H9 (cell line): ENCODE measurements around the gene ITGA1. TPM values are rescaled to one million over a fixed set of nuclear protein-coding genes. Genes with fewer than 3 reads are reported as not detected.

ENCODE experiments used
- DNase-seq: peaks from one replicate; pipeline ENCODE4 v3.0.0-alpha.2; 2017
- H2AFZ ChIP-seq: one replicate; pipeline ENCODE4 v1.6.1; 2013; ENCODE audit warnings: mild to moderate bottlenecking, low read length, control low read depth, moderate library complexity
- H2AK5ac ChIP-seq: 2 replicates; pipeline ENCODE4 v1.6.1; 2013; ENCODE audit warnings: low read length, control low read depth, mixed read lengths; ENCODE audit not compliant: insufficient read length
- H2BK120ac ChIP-seq: one replicate; pipeline ENCODE4 v1.6.1; 2013; ENCODE audit warnings: low read depth, mild to moderate bottlenecking, low read length, control low read depth, inconsistent platforms; ENCODE audit not compliant: poor library complexity, severe bottlenecking
- H2BK12ac ChIP-seq: 2 replicates; pipeline ENCODE4 v1.6.1; 2013; ENCODE audit warnings: low read length, control low read depth, mixed read lengths, low read depth; ENCODE audit not compliant: insufficient read length
- H2BK15ac ChIP-seq: 2 replicates; pipeline ENCODE4 v1.6.1; 2013; ENCODE audit warnings: low read depth, low read length, control low read depth
- H2BK20ac ChIP-seq: one replicate; pipeline ENCODE4 v1.6.1; 2013; ENCODE audit warnings: low read depth, mild to moderate bottlenecking, low read length, control low read depth, inconsistent platforms; ENCODE audit not compliant: poor library complexity, severe bottlenecking
- H2BK5ac ChIP-seq: 2 replicates; pipeline ENCODE4 v1.6.1; 2013; ENCODE audit warnings: low read length, control low read depth, mixed read lengths; ENCODE audit not compliant: insufficient read length
- H3K14ac ChIP-seq: 2 replicates; pipeline ENCODE4 v1.6.1; 2013; ENCODE audit warnings: low read length, control low read depth; ENCODE audit not compliant: insufficient read depth
- H3K18ac ChIP-seq: 2 replicates; pipeline ENCODE4 v1.6.1; 2013; ENCODE audit warnings: low read depth, mild to moderate bottlenecking, mixed read lengths, low read length, control low read depth; ENCODE audit not compliant: insufficient read length
- H3K23ac ChIP-seq: 2 replicates; pipeline ENCODE4 v1.6.1; 2013; ENCODE audit warnings: low read length, control low read depth, mixed read lengths, low read depth; ENCODE audit not compliant: insufficient read length
- H3K23me2 ChIP-seq: 2 replicates; pipeline ENCODE4 v1.6.1; 2013; ENCODE audit warnings: low read depth, mild to moderate bottlenecking, mixed read lengths, low read length, control low read depth; ENCODE audit not compliant: insufficient read length, poor library complexity, severe bottlenecking
- H3K27ac ChIP-seq: 2 replicates; pipeline ENCODE4 v1.5.1; 2013; ENCODE audit warnings: low read length, control low read depth, mixed read lengths, low read depth; ENCODE audit not compliant: insufficient read length
- H3K27me3 ChIP-seq: 2 replicates; pipeline ENCODE4 v1.6.1; 2013; ENCODE audit warnings: low read length, control low read depth, inconsistent platforms; ENCODE audit not compliant: insufficient read depth
- H3K4ac ChIP-seq: 2 replicates; pipeline ENCODE4 v1.6.1; 2013; ENCODE audit warnings: low read depth, mild to moderate bottlenecking, control low read depth, inconsistent platforms, low read length, moderate library complexity
- H3K4me1 ChIP-seq: 2 replicates; pipeline ENCODE4 v1.6.1; 2013; ENCODE audit warnings: low read length, control low read depth, inconsistent platforms; ENCODE audit not compliant: insufficient read depth
- H3K4me2 ChIP-seq: 2 replicates; pipeline ENCODE4 v1.6.1; 2013; ENCODE audit warnings: low read length, control low read depth, mixed read lengths; ENCODE audit not compliant: insufficient read length, insufficient read depth
- H3K56ac ChIP-seq: 2 replicates; pipeline ENCODE4 v1.6.1; 2013; ENCODE audit warnings: low read depth, mild to moderate bottlenecking, mixed read lengths, low read length, control low read depth; ENCODE audit not compliant: insufficient read length
- H3K79me1 ChIP-seq: 2 replicates; pipeline ENCODE4 v1.6.1; 2013; ENCODE audit warnings: low read depth, mild to moderate bottlenecking, moderate library complexity, low read length, control low read depth, inconsistent platforms; ENCODE audit not compliant: insufficient read depth, poor library complexity, severe bottlenecking
- H3K79me2 ChIP-seq: 2 replicates; pipeline ENCODE4 v1.6.1; 2013; ENCODE audit warnings: low read length, control low read depth, inconsistent platforms; ENCODE audit not compliant: insufficient read depth
- H3K9ac ChIP-seq: 2 replicates; pipeline ENCODE4 v1.6.1; 2013; ENCODE audit warnings: low read length, control low read depth, mixed read lengths; ENCODE audit not compliant: insufficient read length; ENCODE audit errors: extremely low read depth
- H3K9me3 ChIP-seq: one replicate; pipeline ENCODE4 v1.6.1; 2013; ENCODE audit warnings: low read depth, low read length, inconsistent platforms; ENCODE audit not compliant: control insufficient read depth
- H3T11ph ChIP-seq: one replicate; pipeline ENCODE4 v1.6.1; 2013; ENCODE audit warnings: mild to moderate bottlenecking, low read length, control low read depth, inconsistent platforms
- H4K20me1 ChIP-seq: one replicate; pipeline ENCODE4 v1.6.1; 2013; ENCODE audit not compliant: control insufficient read depth, insufficient read length, insufficient read depth
- H4K5ac ChIP-seq: 2 replicates; pipeline ENCODE4 v1.6.1; 2013; ENCODE audit warnings: low read depth, mild to moderate bottlenecking, mixed read lengths, low read length, control low read depth; ENCODE audit not compliant: insufficient read length
- H4K8ac ChIP-seq: replicated peaks from 2 replicates; pipeline ENCODE4 v1.6.1; 2013; ENCODE audit warnings: low read length, control low read depth, mixed read lengths, low read depth; ENCODE audit not compliant: insufficient read length
- H4K91ac ChIP-seq: 2 replicates; pipeline ENCODE4 v1.6.1; 2013; ENCODE audit warnings: low read depth, mild to moderate bottlenecking, moderate library complexity, mixed read lengths, low read length, control low read depth; ENCODE audit not compliant: insufficient read length
- H3K27ac Mint-ChIP-seq, 3 experiments: 2 replicates in 2 of 3; 3 replicates in 1 of 3; pipeline ENCODE4 v1.8.0; 2020 to 2021; ENCODE audit warnings: mixed read lengths in 3 of 3, mild to moderate bottlenecking in 1 of 3, moderate library complexity in 1 of 3
- H3K27me3 Mint-ChIP-seq: 2 replicates; pipeline ENCODE4 v1.8.0; 2021; ENCODE audit warnings: low read depth, mild to moderate bottlenecking, moderate library complexity, mixed read lengths
- H3K36me3 Mint-ChIP-seq, 3 experiments: 2 replicates in 2 of 3; 3 replicates in 1 of 3; pipeline ENCODE4 v1.8.0; 2020 to 2021; ENCODE audit warnings: low read depth in 3 of 3, mixed read lengths in 3 of 3; ENCODE audit not compliant: insufficient read depth in 1 of 3
- H3K4me1 Mint-ChIP-seq, 2 experiments: 2 replicates each; pipeline ENCODE4 v1.8.0; 2020; ENCODE audit warnings: mixed read lengths in 2 of 2
- H3K4me3 Mint-ChIP-seq, 2 experiments: 2 replicates in 1 of 2; 3 replicates in 1 of 2; pipeline ENCODE4 v1.8.0; 2020 to 2021; ENCODE audit warnings: mild to moderate bottlenecking in 2 of 2, mixed read lengths in 2 of 2, moderate library complexity in 1 of 2
- H3K9me3 Mint-ChIP-seq, 2 experiments: 2 replicates in 1 of 2; 3 replicates in 1 of 2; pipeline ENCODE4 v1.8.0; 2020; ENCODE audit warnings: mild to moderate bottlenecking in 2 of 2, mixed read lengths in 2 of 2, moderate library complexity in 1 of 2
- CTCF ChIP-seq: fragments of 200-600 bp; sonication (generic); conservative IDR thresholded peaks from 3 replicates; pipeline ENCODE4 v1.8.0; 2021; ENCODE audit warnings: antibody characterized with exemption, mild to moderate bottlenecking
- WGBS: extraction: QIAGEN DNeasy Blood & Tissue Kit; methylation state at CpG from one replicate; pipeline ENCODE4 v1.1.7; 2013; ENCODE audit warnings: missing lambda C conversion rate, low lambda C conversion rate, mixed read lengths; ENCODE audit not compliant: insufficient read length; ENCODE audit errors: extremely low coverage; 5-methylcytosine and 5-hydroxymethylcytosine counted together
- total RNA-seq: library from RNA; stranded (reverse); gene quantifications from 2 replicates; pipeline ENCODE4 v1.2.1, GENCODE V29; 2021

Gene ITGA1
- total RNA-seq, 1 experiment from 2014 or later = 3.9 TPM

DNA sequence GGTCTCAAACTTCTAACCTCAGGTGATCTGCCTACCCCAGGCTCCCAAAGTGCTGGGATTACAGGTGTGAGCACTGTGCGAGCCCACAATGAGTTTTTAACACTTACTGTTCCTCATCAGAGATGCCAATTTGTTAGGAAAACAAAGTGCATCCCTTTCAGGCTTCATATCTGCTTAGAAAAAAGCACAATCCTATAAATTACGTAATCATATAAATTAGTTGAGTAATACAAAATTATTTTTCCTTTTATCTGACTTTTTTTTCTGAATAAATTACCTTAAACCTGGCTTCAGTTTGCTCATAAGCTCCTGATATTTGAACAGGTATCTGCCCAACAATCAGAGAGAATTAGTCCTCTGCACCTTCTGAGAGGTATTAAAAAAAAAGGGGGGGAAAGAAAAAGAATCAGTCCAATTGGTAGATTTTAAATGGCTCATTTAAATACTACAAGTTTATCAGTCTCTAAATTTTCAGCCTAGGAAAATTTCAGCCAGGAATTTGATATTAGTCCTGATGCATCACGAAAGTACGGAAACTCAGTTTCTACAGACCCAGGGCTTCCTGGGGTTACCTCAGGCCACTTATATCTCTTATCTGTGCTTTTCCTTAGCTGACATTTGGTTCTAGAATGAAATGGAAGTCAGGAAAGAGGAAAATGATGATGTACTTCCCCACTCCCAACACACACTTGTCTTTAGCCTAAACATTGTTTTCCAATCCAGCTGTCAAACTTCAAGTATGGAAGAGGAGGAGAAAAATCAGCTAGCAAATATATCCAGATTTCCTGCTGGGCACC, 26.8 kb downstream of the ITGA1 start:
- no peaks in the 10 kb centered on the region for H3K79me2 ChIP-seq
- H3K4ac ChIP-seq = no peak overlapping the region

More for the DNA sequence above, 26.8 kb downstream of the ITGA1 start:
- H3T11ph ChIP-seq = no peak overlapping the region
- H3K9me3 Mint-ChIP-seq = 0 out of 5 replicates have a peak, but pooled peaks cover 0 to 2% of the 10 kb centered on the region in 2 experiments
- H2AK5ac ChIP-seq = no peak overlapping the region
- no peak overlapping the region for H3K23ac ChIP-seq
- H3K23me2 ChIP-seq = no peaks in the 10 kb centered on the region
- H2BK20ac ChIP-seq = no peak overlapping the region
- H3K4me1 Mint-ChIP-seq = peaks cover 21 to 22% of the 10 kb centered on the region in 2 experiments
- no peak overlapping the region for H3K56ac ChIP-seq
- no peak overlapping the region for H2AFZ ChIP-seq
- H2BK120ac ChIP-seq = no peak overlapping the region
- H3K4me2 ChIP-seq = no peak overlapping the region
- no peak overlapping the region for H3K27ac ChIP-seq
- no peaks in the 10 kb centered on the region for H3K4me1 ChIP-seq
- H4K20me1 ChIP-seq = no peaks in the 10 kb centered on the region
- TF ChIP-seq CTCF = no peak
- no peak overlapping the region for H4K91ac ChIP-seq
- no peak overlapping the region for H4K5ac ChIP-seq
- WGBS = no CpG with 5 or more reads among the region's 4 CpGs
- H3K27ac Mint-ChIP-seq = peak overlapping the region in 1 of 3 experiments; percentile 59; a peak in 1 of 7 replicates
- no peak overlapping the region for H4K8ac ChIP-seq
- no peaks in the 10 kb centered on the region; a peak in 1 of 7 replicates for H3K36me3 Mint-ChIP-seq
- no peak for DNase-seq
- H3K18ac ChIP-seq = no peak overlapping the region
- H2BK5ac ChIP-seq = no peak overlapping the region
- no peak overlapping the region for H3K9ac ChIP-seq
- no peak overlapping the region for H3K14ac ChIP-seq
- no peak overlapping the region for H2BK15ac ChIP-seq
- H3K27me3 ChIP-seq = no peaks in the 10 kb centered on the region
- no peak overlapping the region for H3K4me3 Mint-ChIP-seq
- H3K79me1 ChIP-seq = no peaks in the 10 kb centered on the region
- H3K9me3 ChIP-seq = no peaks in the 10 kb centered on the region
- H3K27me3 Mint-ChIP-seq = no peaks in the 10 kb centered on the region
- H2BK12ac ChIP-seq = no peak overlapping the region
